Esophagus squamous epithelium (tissue), 5 donors: ENCODE results near the gene CANX. TPM values are rescaled to one million over a fixed set of nuclear protein-coding genes. Genes with fewer than 3 reads are reported as not detected.

Experiments used
- DNase-seq: peaks from one replicate; lab custom pipeline; 2025; lab: John Stamatoyannopoulos, UW
- H3K27ac ChIP-seq, 4 donors: fragments of 200-600 bp; sonication (generic); one replicate each; pipeline ENCODE4 v1.5.1; 2016 to 2019; ENCODE audit warnings: mild to moderate bottlenecking in 1 of 4
- H3K27me3 ChIP-seq, 4 donors: fragments of 200-600 bp; sonication (generic); 1 replicate in 3 of 4; 2 replicates in 1 of 4; pipeline versions ENCODE4 v1.5.1 to v1.6.0; 2017 to 2021; ENCODE audit warnings: antibody characterized with exemption in 1 of 4
- H3K36me3 ChIP-seq, 3 donors: fragments of 200-600 bp; sonication (generic); one replicate each; pipeline ENCODE4 v1.5.1; 2016 to 2019
- H3K4me1 ChIP-seq, 3 donors: fragments of 200-600 bp; sonication (generic); one replicate each; pipeline ENCODE4 v1.5.1; 2017 to 2019
- H3K4me3 ChIP-seq, 4 donors: fragments of 200-600 bp; sonication (generic); 1 replicate in 3 of 4; 2 replicates in 1 of 4; pipeline ENCODE4 v1.5.1; 2016 to 2019; ENCODE audit warnings: mild to moderate bottlenecking in 2 of 4, moderate library complexity in 1 of 4
- H3K9me3 ChIP-seq, 3 donors: fragments of 200-600 bp; sonication (generic); one replicate each; pipeline ENCODE4 v1.5.1; 2016 to 2019
- POLR2A ChIP-seq, 4 donors: fragments of 450-650 bp; IDR thresholded peaks; one replicate each; pipeline ENCODE4 v1.6.1; 2017; ENCODE audit warnings: antibody characterized with exemption in 4 of 4, mild to moderate bottlenecking in 4 of 4, moderate library complexity in 3 of 4
- WGBS, 2 donors: methylation state at CpG; one replicate each; pipeline ENCODE4 v1.1.5; 2018; 5-methylcytosine and 5-hydroxymethylcytosine counted together
- intact Hi-C: fragments of 100-400 bp; cut with DNase I; formaldehyde crosslinking; loops from one replicate; pipeline ENCODE4 v1.15.0; 2022
- total RNA-seq, 4 donors: library from RNA; depleted of rRNA; stranded (reverse); fragments of >200 nt; gene quantifications; one replicate each; pipeline ENCODE4 v1.1.0, GENCODE V29; 2016
- TF ChIP-seq, protein P1 (sequence below), 6 experiments: fragments of 450-650 bp in 4 of 6; fragments of 200-600 bp in 2 of 6; sonication (generic) in 2 of 6; IDR thresholded peaks; one replicate each; pipeline ENCODE4 v1.5.1; 2016 to 2019; ENCODE audit warnings: antibody characterized with exemption in 6 of 6, mild to moderate bottlenecking in 4 of 6, moderate library complexity in 4 of 6
- donor health status: DM: yes; HTN: yes; CAD: no.

The CANX gene
- total RNA-seq, 4 donors from 2014 or later = 200 to 321 (median 252) TPM

DNA sequence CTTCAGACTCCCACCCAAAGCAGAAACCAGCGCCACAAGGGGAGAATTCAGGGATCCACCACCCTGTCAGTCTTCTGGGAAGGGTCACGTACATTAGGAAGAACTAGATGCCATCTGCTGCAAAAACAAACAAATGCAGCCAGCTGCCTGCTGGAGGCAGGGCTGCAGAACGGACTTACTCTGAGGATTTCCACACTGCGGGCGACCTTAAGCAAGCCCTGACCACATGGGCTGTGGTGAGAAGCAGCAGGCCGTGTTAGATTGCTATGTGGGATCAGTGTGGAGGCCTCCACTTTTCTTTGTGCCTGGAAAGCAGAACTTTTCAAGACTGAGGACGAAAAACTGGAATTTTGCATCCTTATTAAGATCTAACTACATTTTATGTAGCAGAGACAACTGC, 81.6 kb downstream of the CANX start:
- no peak for TF ChIP-seq POLR2A (IDR thresholded peaks at IDR 0.05)
- TF ChIP-seq, protein P1, sequence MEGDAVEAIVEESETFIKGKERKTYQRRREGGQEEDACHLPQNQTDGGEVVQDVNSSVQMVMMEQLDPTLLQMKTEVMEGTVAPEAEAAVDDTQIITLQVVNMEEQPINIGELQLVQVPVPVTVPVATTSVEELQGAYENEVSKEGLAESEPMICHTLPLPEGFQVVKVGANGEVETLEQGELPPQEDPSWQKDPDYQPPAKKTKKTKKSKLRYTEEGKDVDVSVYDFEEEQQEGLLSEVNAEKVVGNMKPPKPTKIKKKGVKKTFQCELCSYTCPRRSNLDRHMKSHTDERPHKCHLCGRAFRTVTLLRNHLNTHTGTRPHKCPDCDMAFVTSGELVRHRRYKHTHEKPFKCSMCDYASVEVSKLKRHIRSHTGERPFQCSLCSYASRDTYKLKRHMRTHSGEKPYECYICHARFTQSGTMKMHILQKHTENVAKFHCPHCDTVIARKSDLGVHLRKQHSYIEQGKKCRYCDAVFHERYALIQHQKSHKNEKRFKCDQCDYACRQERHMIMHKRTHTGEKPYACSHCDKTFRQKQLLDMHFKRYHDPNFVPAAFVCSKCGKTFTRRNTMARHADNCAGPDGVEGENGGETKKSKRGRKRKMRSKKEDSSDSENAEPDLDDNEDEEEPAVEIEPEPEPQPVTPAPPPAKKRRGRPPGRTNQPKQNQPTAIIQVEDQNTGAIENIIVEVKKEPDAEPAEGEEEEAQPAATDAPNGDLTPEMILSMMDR (IDR thresholded peaks at IDR 0.05) = no peak
- Histone ChIP-seq H3K4me1 (no peaks in the 10 kb centered on the region), H3K27ac (no peak overlapping the region), H3K36me3 (peaks cover 1 to 59% (median 5%) of the 10 kb centered on the region in 3 donors), H3K9me3 (no peaks in the 10 kb centered on the region), H3K4me3 (no peak overlapping the region), H3K27me3 (no peaks in the 10 kb centered on the region)
- intact Hi-C loops = no loop called here
- DNase-seq = no peak
- 57 to 78% methylated on average over 7 of the region's 7 CpGs for WGBS, 2 donors

Other genes starting within 250 kb of the CANX start
- gene RUFY1, start 148.4 kb upstream of the CANX start, total RNA-seq = 10 to 100 TPM; 27.1 to 63.8 (median 45.8) TPM
- 100 to 1,000 TPM; 209 to 645 (median 383) TPM for gene HNRNPH1, start 75.3 kb upstream of the CANX start, total RNA-seq
- not detected for gene CBY3, start 17.9 kb upstream of the CANX start, total RNA-seq
- 10 to 100 TPM; 16.6 to 29.0 (median 17.9) TPM for gene MAML1, start 33.9 kb downstream of the CANX start, total RNA-seq
- 1 to 10 TPM in 3 of 4 donors, not detected in 1; 4.6 to 6.9 (median 4.7) TPM for gene LTC4S, start 95.0 kb downstream of the CANX start, total RNA-seq
- 100 to 1,000 TPM in 1 of 4 donors, 10 to 100 TPM in 3; 68.5 to 119 (median 87.7) TPM for gene MGAT4B, start 107.9 kb downstream of the CANX start, total RNA-seq
- 100 to 1,000 TPM; 105 to 236 (median 149) TPM for gene SQSTM1, start 121.9 kb downstream of the CANX start, total RNA-seq
- 10 to 100 TPM in 3 of 4 donors, 1 to 10 TPM in 1; 6.9 to 21.9 (median 10.7) TPM for gene MRNIP, start 159.8 kb downstream of the CANX start, total RNA-seq
- 10 to 100 TPM; 50.7 to 78.5 (median 62.4) TPM for gene TBC1D9B, start 208.9 kb downstream of the CANX start, total RNA-seq